GDM1 (cell line): ENCODE data around the gene MRC1.
"Not testable (repeated sequence)": the region's sequence is repeated elsewhere in the genome, so short reads cannot be mapped to it uniquely, and the experiment has no call there.

Experiments
- DNase-seq: peaks from one replicate; lab custom pipeline; 2025; lab: John Stamatoyannopoulos, UW

Gene MRC1

GRCh38 chr10:17906002-17906401 is 96.9 kb downstream of the MRC1 start:
- no peak for DNase-seq

GRCh38 chr10:17907641-17908040 is 98.5 kb downstream of the MRC1 start:
- no peak for DNase-seq

- DNase-seq: peak; percentile 24
These were observed 101.1 kb downstream of the MRC1 start for GRCh38 chr10:17910125-17910789.

- DNase-seq: no peak
These were observed 103.6 kb downstream of the MRC1 start for GRCh38 chr10:17912754-17913153.

GRCh38 chr10:17913604-17914003 is 104.5 kb downstream of the MRC1 start:
- DNase-seq: no peak

GRCh38 chr10:17914169-17915045 is 105.3 kb downstream of the MRC1 start:
- no peak for DNase-seq

- DNase-seq: no peak
These were observed 106.0 kb downstream of the MRC1 start for GRCh38 chr10:17915181-17915580.

- DNase-seq: no peak
These were observed 109.2 kb downstream of the MRC1 start for GRCh38 chr10:17918187-17918903.

GRCh38 chr10:17921378-17921777 is 112.2 kb downstream of the MRC1 start:
- DNase-seq: no peak

GRCh38 chr10:17923728-17924127 is 114.6 kb downstream of the MRC1 start:
- no peak for DNase-seq

GRCh38 chr10:17943033-17943745 is 134.0 kb downstream of the MRC1 start:
- DNase-seq: no peak

GRCh38 chr10:17950269-17950668 is 141.1 kb downstream of the MRC1 start:
- DNase-seq: not testable (repeated sequence)

GRCh38 chr10:17950726-17951125 is 141.6 kb downstream of the MRC1 start:
- DNase-seq: no peak

- DNase-seq: no peak
These were observed 142.8 kb downstream of the MRC1 start, which contains the start of gene SLC39A12 for GRCh38 chr10:17951868-17952371. Gene SLC39A12 (plus strand): TSS chr10:17951918. CDS start chr10:17953277, 1,359 bp downstream.

GRCh38 chr10:17954372-17954771 is 145.2 kb downstream of the MRC1 start:
- not testable (repeated sequence) for DNase-seq

- DNase-seq: no peak
These were observed 145.7 kb downstream of the MRC1 start for GRCh38 chr10:17954861-17955260.

GRCh38 chr10:17958049-17958448 is 148.9 kb downstream of the MRC1 start:
- DNase-seq: no peak

- no peak for DNase-seq
These were observed 150.7 kb downstream of the MRC1 start for GRCh38 chr10:17959870-17960269.
